NCI-H146 treated with DMSO at 0.1 percent for 48 hours (cell line): ENCODE results near the gene PPM1F.
"Not testable (repeated sequence)": the region's sequence is repeated elsewhere in the genome, so short reads cannot be mapped to it uniquely, and the experiment has no call there.

Experiments used
- DNase-seq: peaks from one replicate; lab custom pipeline; 2025; ENCODE audit not compliant: unreplicated experiment; lab: John Stamatoyannopoulos, UW

Gene PPM1F

GRCh38 chr22:21942407-21943343, 10.0 kb downstream of the PPM1F start:
- DNase-seq, result no peak

DNA sequence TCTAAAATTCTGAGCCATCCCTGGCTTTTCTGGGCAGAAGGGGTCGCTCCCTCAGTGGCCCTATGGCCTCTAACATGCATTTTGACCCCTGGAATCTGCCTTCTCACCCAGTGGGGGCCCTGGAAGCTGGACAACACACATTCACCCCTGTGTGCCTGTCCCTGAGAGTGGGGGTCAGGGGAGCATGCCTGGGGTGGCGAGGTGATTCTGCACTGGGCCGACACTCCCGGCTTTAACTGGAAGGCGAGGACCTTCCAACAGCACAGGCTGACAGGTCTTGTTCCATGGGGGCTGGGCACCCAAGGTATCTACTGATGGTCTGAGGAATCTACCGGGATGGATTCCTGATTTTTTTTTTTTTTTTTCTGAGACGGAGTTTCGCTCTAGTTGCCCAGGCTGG, 10.7 kb downstream of the PPM1F start:
- no peak for DNase-seq

DNA sequence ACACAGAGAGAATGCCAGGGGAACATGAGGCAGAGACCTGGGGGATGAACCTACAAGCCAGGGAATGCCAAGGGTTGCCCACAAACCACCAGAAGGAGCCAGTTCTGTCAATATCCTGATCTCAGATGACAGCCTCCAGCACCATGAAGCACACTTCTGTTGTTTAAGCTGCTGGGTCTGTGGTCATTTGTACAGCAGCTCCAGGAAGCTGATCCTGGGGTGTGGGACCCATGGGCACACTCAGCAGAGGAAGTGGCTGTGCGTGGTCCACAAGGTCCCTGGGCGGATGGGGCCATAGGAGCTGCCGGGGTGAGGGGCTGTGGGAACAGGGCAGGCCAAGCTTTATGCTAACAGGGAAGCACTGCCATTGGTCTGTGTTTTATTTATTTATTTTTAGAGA, 12.1 kb downstream of the PPM1F start:
- DNase-seq, result no peak

- DNase-seq, result not testable (repeated sequence)
Observed at GRCh38 chr22:21939935-21940334, 12.7 kb downstream of the PPM1F start.

GRCh38 chr22:21939461-21939913, 13.2 kb downstream of the PPM1F start:
- DNase-seq, result no peak

DNA sequence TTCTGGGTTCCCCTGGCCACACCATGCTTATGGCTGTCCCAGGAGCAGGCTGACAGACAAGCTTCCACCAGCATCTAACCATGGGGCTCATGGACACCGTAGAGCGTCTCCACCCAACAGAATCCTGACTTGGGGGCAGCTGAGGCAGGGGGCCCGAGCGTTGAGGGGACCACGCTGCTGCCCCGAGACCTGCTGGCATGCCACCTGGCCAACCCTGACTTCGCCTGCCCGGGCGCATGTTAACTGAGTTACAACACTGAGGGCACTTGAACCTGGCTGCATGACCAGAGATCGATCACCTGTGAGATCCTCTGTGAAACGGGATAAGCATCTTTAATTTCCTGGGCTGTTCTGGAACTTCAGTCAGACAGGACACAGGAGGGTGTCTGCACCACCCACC, 13.7 kb downstream of the PPM1F start:
- DNase-seq, result no peak

GRCh38 chr22:21938071-21938822, 14.4 kb downstream of the PPM1F start:
- peak; percentile 51 for DNase-seq

DNA sequence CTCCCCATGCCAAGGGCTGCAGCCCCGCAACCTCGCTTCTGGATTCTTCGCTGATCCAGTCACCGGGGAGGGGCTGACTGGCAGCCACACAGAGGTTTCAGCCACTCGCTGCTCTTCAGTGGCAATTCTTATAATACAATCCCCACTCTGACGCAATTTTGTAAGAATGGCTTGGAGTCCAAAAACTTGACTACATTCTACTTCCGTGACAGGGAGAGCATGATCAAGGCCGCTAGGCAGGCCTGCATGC, 14.9 kb downstream of the PPM1F start:
- no peak for DNase-seq

- DNase-seq, result no peak
Observed at GRCh38 chr22:21937041-21937820, 15.4 kb downstream of the PPM1F start.

DNA sequence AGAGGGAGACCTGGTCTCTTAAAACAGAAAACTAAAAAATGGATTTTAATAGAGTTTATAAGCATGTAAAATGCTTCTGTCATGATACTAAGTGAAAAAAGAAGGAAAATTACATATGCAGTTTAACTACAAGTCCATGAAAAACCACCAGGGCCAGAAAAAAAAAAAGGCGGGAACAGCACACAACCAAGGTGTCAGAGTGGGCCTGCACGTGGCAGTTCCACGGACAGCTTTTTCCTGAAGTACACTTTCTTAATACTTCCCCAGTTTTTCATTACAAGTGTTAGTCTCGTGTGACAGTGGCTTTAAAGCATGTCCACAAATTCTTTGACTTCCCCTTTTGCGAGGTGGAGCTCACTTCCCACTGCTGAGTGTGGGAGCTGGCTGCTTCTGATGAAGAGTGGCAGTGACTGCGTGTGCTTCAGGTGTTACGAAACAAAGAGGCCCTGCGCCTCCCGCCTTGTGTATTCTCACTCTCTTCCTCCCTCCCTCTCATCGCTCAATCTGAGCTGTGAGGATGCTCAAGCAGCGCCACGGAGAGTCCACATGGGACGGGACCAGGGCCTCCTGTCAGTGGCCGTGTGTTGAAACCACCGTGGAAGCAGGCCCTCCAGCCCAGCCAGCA, 16.4 kb downstream of the PPM1F start:
- no peak for DNase-seq

DNA sequence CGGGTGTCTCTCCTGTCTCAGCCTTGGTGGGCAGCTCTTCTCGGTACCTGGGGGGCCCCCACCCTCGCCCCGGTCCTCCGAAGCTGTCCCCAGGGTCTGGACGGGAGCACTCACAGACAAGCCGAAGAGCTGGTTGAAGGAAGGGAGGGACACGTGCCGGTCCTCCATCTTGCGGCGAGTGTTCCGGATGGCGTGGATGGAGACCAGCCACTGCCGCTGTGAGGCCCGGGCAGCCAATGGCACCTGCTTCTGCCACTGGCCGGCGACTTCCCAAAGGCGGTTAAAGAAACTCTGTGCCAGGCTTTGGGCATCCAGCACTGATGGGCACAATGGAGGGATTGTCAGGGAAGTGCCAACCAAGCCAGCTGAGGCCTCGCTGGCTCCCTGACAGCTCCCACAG, 18.7 kb downstream of the PPM1F start:
- DNase-seq, result no peak

GRCh38 chr22:21933413-21933812, 19.2 kb downstream of the PPM1F start:
- DNase-seq, result no peak

- DNase-seq, result no peak
Observed at GRCh38 chr22:21932347-21932746, 20.3 kb downstream of the PPM1F start.

DNA sequence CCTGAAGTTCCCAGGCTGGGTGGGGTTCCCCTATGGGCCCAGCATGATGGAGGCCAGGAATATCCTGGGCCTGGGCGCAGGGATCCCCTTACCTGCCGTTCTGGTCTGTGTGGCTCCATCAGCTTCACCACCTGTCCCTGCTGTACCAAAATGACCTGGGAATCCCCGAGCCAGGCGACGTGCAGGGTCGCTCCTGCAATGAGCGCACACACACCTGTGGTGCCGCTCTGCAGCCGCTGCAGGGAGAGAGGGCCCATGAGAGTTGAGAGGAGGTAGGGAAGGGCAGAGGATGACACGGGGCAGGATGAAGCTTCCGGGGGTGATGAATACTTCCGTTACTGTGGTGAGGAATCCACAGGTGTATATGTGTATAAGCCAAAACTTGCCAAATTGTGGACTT, 21.6 kb downstream of the PPM1F start:
- no peak for DNase-seq

DNA sequence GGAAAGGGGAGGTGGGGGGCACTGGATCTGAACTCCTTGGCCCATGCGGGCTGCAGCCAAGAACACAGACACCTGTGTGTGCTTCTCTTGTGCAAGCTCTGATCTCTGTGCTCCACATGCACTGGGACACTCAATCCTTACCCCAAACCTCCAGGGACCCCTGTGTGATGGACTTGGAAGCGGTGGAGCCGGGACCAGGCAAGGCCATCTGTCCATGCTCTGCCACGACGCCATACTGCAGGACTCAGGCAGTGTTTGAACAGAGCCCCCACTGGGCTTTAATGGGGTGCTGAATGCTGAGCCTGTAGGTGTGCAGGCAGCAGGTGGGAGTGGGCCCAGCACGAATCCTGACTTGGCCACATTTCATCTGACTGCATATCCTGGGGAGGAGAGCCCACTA, 23.4 kb downstream of the PPM1F start:
- DNase-seq, result no peak

DNA sequence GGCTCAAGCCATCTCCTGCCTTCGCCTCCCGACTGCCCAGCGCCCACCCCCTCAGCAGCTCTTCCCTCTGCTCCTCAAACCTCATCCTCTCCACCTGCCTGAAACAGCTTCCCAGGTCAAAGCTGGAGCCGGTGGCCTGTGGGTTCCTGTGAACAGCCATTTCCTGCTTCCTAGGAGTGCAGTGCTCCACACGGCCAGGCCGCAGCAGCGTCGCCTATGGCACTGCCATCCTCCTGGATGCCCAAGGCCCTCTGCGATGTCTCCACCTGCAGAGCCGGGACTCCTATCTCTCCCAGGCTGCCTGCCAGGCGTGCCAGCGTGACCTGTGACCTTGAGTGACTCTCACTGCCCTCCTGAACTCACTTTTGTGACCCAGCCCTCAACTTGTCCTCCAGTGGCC, 24.6 kb downstream of the PPM1F start:
- no peak for DNase-seq

- no peak for DNase-seq
Observed at GRCh38 chr22:21927174-21927823, 25.3 kb downstream of the PPM1F start.

DNA sequence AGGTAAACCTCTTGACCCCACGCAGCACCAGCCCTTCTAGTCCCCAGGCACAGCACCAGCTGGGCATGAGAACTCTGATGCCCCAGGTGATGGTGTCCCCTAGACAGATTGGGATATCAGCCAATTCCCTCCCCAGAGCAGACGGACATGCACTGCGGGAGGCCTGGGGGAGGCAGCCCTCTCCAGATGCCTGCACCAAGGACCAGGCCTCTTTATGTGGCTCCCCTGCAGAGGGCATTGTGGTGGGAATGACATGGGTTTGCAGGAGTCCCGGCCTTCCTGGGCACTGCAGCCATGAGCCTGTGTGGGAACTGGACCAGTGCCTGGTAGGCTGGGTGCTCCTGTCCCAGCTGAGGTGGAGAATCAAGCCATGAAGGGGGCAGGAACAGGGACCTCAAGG, 25.9 kb downstream of the PPM1F start:
- DNase-seq, result peak; percentile 1

- no peak for DNase-seq
Observed at GRCh38 chr22:21923163-21923561, 29.5 kb downstream of the PPM1F start.

DNA sequence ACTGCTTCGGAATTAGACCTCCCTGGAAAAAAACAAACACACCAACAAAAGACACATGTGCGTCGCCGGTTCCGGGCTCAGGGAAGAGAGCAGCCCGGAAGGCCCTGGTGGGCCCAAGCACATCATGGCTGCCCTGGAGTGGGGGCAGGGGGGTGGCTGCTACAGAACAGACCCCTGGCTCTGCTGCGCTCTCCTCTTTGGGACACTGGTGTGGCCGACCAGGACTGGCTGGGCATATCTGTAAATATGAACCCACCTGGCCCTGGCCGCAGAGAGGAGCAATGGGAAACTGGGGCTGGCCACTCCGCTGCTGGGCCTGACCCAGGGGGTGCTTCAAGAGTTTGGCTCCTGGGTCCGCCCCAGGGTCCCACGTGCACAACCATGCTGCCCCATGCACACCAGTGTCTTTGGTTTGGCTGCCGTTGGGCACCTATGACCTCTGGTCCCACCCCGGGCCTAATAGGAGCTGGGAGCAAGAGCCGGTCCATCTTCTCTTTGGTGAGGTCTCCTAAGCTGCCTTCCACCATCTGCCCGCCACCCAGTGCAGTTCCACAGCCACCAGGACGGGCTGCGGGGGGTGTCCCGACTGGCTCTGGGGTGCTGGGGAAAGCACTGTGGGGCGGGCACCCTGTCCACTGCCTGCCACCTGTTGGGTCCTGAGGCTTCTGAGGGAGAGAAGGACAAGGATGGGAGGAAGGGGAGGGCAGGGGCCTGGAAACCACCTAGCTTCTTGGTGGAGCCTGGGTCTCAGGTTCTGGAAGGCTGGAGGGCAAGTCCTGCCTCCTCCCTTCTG, 30.1 kb downstream of the PPM1F start:
- DNase-seq, result no peak
